ENCODE measurements around the gene KNOP1.

Gene KNOP1

GRCh38 chr16:19707569-19708295, 10.3 kb downstream of the KNOP1 start:
- H3K27me3 ChIP-seq (ENCODE audit: insufficient read depth, low read length), result no peaks in the 10 kb centered on the region
- TF ChIP-seq, protein P1, sequence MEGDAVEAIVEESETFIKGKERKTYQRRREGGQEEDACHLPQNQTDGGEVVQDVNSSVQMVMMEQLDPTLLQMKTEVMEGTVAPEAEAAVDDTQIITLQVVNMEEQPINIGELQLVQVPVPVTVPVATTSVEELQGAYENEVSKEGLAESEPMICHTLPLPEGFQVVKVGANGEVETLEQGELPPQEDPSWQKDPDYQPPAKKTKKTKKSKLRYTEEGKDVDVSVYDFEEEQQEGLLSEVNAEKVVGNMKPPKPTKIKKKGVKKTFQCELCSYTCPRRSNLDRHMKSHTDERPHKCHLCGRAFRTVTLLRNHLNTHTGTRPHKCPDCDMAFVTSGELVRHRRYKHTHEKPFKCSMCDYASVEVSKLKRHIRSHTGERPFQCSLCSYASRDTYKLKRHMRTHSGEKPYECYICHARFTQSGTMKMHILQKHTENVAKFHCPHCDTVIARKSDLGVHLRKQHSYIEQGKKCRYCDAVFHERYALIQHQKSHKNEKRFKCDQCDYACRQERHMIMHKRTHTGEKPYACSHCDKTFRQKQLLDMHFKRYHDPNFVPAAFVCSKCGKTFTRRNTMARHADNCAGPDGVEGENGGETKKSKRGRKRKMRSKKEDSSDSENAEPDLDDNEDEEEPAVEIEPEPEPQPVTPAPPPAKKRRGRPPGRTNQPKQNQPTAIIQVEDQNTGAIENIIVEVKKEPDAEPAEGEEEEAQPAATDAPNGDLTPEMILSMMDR (IDR thresholded peaks at IDR 0.05; ENCODE audit: low read length), result no peak
- TF ChIP-seq EZH2 (IDR thresholded peaks at IDR 0.05; ENCODE audit: borderline replicate concordance, low read length), result no peak
- H3F3A ChIP-seq (ENCODE audit: insufficient read depth, low read length), result no peaks in the 10 kb centered on the region
- no peak overlapping the region for H3K4me3 ChIP-seq (ENCODE audit: low read depth, low read length, poor library complexity, severe bottlenecking)
- no peaks in the 10 kb centered on the region for H4K20me1 ChIP-seq (ENCODE audit: insufficient read depth, low read length)
- H3K9me2 ChIP-seq (ENCODE audit: low read depth, low read length), result no peaks in the 10 kb centered on the region
- H3K27ac ChIP-seq (ENCODE audit: low read depth, low read length, poor library complexity, severe bottlenecking), result no peak overlapping the region
- H3K79me2 ChIP-seq (ENCODE audit: insufficient read depth, low read length), result no peaks in the 10 kb centered on the region
- peaks cover 73% of the 10 kb centered on the region for H3K36me3 ChIP-seq (ENCODE audit: insufficient read depth, low read length)
- H3K4me1 ChIP-seq (ENCODE audit: insufficient read depth, low read length, severe bottlenecking), result no peaks in the 10 kb centered on the region
- no peak overlapping the region for H3K9ac ChIP-seq (ENCODE audit: low read length)
- H2AFZ ChIP-seq (ENCODE audit: low read length), result no peak overlapping the region
- H3K4me2 ChIP-seq (ENCODE audit: low read length), result no peak overlapping the region
- no peaks in the 10 kb centered on the region for H3K9me3 ChIP-seq (ENCODE audit: low read length)

- peaks cover 79% of the 10 kb centered on the region for H3K36me3 ChIP-seq (ENCODE audit: insufficient read depth, low read length)
- H3K9me2 ChIP-seq (ENCODE audit: low read depth, low read length), result no peaks in the 10 kb centered on the region
- H2AFZ ChIP-seq (ENCODE audit: low read length), result no peak overlapping the region
- H3K27ac ChIP-seq (ENCODE audit: low read depth, low read length, poor library complexity, severe bottlenecking), result no peak overlapping the region
- H3K4me3 ChIP-seq (ENCODE audit: low read depth, low read length, poor library complexity, severe bottlenecking), result no peak overlapping the region
- no peaks in the 10 kb centered on the region for H4K20me1 ChIP-seq (ENCODE audit: insufficient read depth, low read length)
- no peaks in the 10 kb centered on the region for H3K79me2 ChIP-seq (ENCODE audit: insufficient read depth, low read length)
- TF ChIP-seq, protein P1 (IDR thresholded peaks at IDR 0.05; ENCODE audit: low read length), result no peak
- TF ChIP-seq EZH2 (IDR thresholded peaks at IDR 0.05; ENCODE audit: borderline replicate concordance, low read length), result no peak
- H3K9ac ChIP-seq (ENCODE audit: low read length), result no peak overlapping the region
- no peaks in the 10 kb centered on the region for H3K9me3 ChIP-seq (ENCODE audit: low read length)
- H3K27me3 ChIP-seq (ENCODE audit: insufficient read depth, low read length), result no peaks in the 10 kb centered on the region
- no peaks in the 10 kb centered on the region for H3F3A ChIP-seq (ENCODE audit: insufficient read depth, low read length)
- no peak overlapping the region for H3K4me2 ChIP-seq (ENCODE audit: low read length)
- H3K4me1 ChIP-seq (ENCODE audit: insufficient read depth, low read length, severe bottlenecking), result no peaks in the 10 kb centered on the region
Measured at GRCh38 chr16:19706846-19707245, 11.2 kb downstream of the KNOP1 start.

GRCh38 chr16:19705843-19706242, 12.2 kb downstream of the KNOP1 start:
- Histone ChIP-seq H3K9me3 (ENCODE audit: low read length) (no peaks in the 10 kb centered on the region), H3K36me3 (ENCODE audit: insufficient read depth, low read length) (peaks cover 81% of the 10 kb centered on the region), H3K27me3 (ENCODE audit: insufficient read depth, low read length) (no peaks in the 10 kb centered on the region), H4K20me1 (ENCODE audit: insufficient read depth, low read length) (no peaks in the 10 kb centered on the region), H3K4me3 (ENCODE audit: low read depth, low read length, poor library complexity, severe bottlenecking) (no peak overlapping the region), H2AFZ (ENCODE audit: low read length) (no peak overlapping the region), H3K9me2 (ENCODE audit: low read depth, low read length) (no peaks in the 10 kb centered on the region), H3F3A (ENCODE audit: insufficient read depth, low read length) (no peaks in the 10 kb centered on the region), H3K4me1 (ENCODE audit: insufficient read depth, low read length, severe bottlenecking) (no peaks in the 10 kb centered on the region), H3K27ac (ENCODE audit: low read depth, low read length, poor library complexity, severe bottlenecking) (no peak overlapping the region), H3K4me2 (ENCODE audit: low read length) (no peak overlapping the region), H3K79me2 (ENCODE audit: insufficient read depth, low read length) (no peaks in the 10 kb centered on the region), H3K9ac (ENCODE audit: low read length) (no peak overlapping the region)
- TF ChIP-seq, protein P1 (IDR thresholded peaks at IDR 0.05; ENCODE audit: low read length), result no peak
- TF ChIP-seq EZH2 (IDR thresholded peaks at IDR 0.05; ENCODE audit: borderline replicate concordance, low read length), result no peak
